Neural crest cell (in vitro differentiated cells): ENCODE data around the gene SLC25A27. TPM values are rescaled to one million over a fixed set of nuclear protein-coding genes. Genes with fewer than 3 reads are reported as not detected.

Source experiments
- DNase-seq: peaks from one replicate; pipeline ENCODE4 v3.0.0; 2021; ENCODE audit warnings: low read depth, mixed read lengths, low spot score
- H3K27ac Mint-ChIP-seq: one replicate; pipeline ENCODE4 v1.8.0; 2021; ENCODE audit warnings: mild to moderate bottlenecking, mixed read lengths; ENCODE audit not compliant: unreplicated experiment
- H3K27me3 Mint-ChIP-seq: 2 replicates; pipeline ENCODE4 v1.8.0; 2021; ENCODE audit warnings: low read depth, mild to moderate bottlenecking, mixed read lengths
- H3K36me3 Mint-ChIP-seq: 2 replicates; pipeline ENCODE4 v1.8.0; 2021; ENCODE audit warnings: low read depth, mild to moderate bottlenecking, mixed read lengths
- H3K4me1 Mint-ChIP-seq: 2 replicates; pipeline ENCODE4 v1.8.0; 2021; ENCODE audit warnings: mixed read lengths
- H3K4me3 Mint-ChIP-seq: one replicate; pipeline ENCODE4 v1.8.0; 2021; ENCODE audit warnings: mild to moderate bottlenecking, mixed read lengths
- H3K9me3 Mint-ChIP-seq: 2 replicates; pipeline ENCODE4 v1.8.0; 2021; ENCODE audit warnings: mixed read lengths
- CTCF ChIP-seq: fragments of 200-600 bp; sonication (generic); conservative IDR thresholded peaks from 2 replicates; pipeline ENCODE4 v1.5.0; 2021; ENCODE audit warnings: antibody characterized with exemption, mild to moderate bottlenecking
- long read RNA-seq: library from polyadenylated mRNA; unstranded; transcript quantifications from one replicate; pipeline ENCODE4 v2.0.0, GENCODE V29; 2020
- total RNA-seq: library from RNA; stranded (reverse); gene quantifications from 2 replicates; pipeline ENCODE4 v1.2.1, GENCODE V29; 2021

Gene SLC25A27
- 5.8 and 8.4 TPM in 2 replicates for total RNA-seq
- long read RNA-seq = 0 reads

- Mint-ChIP-seq H3K36me3 (no peaks in the 10 kb centered on the region), H3K27me3 (peaks cover 28% of the 10 kb centered on the region), H3K27ac (peak within 1 kb of the TSS; percentile 57), H3K4me3 (peak within 1 kb of the TSS; percentile 91), H3K4me1 (peaks cover 30% of the 10 kb centered on the region), H3K9me3 (no peaks in the 10 kb centered on the region)
- DNase-seq = peak; percentile 77
- TF ChIP-seq CTCF = no peak
Observed at GRCh38 chr6:46652603-46653438, at the start of gene SLC25A27, which contains the start of gene CYP39A1. Gene SLC25A27 (plus strand): TSS chr6:46652975. CDS start chr6:46653193, 218 bp downstream. Gene CYP39A1 (minus strand): TSS chr6:46652818. CDS start chr6:46652582, 236 bp downstream.

GRCh38 chr6:46605091-46605797 lies 47.5 kb upstream of the SLC25A27 start:
- Mint-ChIP-seq H3K9me3 (peaks cover 5% of the 10 kb centered on the region), H3K36me3 (no peaks in the 10 kb centered on the region), H3K4me3 (no peak overlapping the region), H3K4me1 (no peaks in the 10 kb centered on the region), H3K27ac (no peak overlapping the region), H3K27me3 (no peaks in the 10 kb centered on the region)
- DNase-seq = no peak
- TF ChIP-seq CTCF = no peak

- Mint-ChIP-seq H3K36me3 (no peaks in the 10 kb centered on the region), H3K4me1 (no peaks in the 10 kb centered on the region), H3K4me3 (no peak overlapping the region), H3K27me3 (no peaks in the 10 kb centered on the region), H3K9me3 (peaks cover 3% of the 10 kb centered on the region), H3K27ac (no peak overlapping the region)
- TF ChIP-seq CTCF = no peak
- no peak for DNase-seq
Observed at GRCh38 chr6:46606338-46606737, 46.4 kb upstream of the SLC25A27 start.

- no peak overlapping the region for H3K4me3 Mint-ChIP-seq
- DNase-seq = no peak
- H3K27ac Mint-ChIP-seq = no peak overlapping the region
- no peak for TF ChIP-seq CTCF
- H3K9me3 Mint-ChIP-seq = no peaks in the 10 kb centered on the region
- H3K4me1 Mint-ChIP-seq = no peaks in the 10 kb centered on the region
- H3K36me3 Mint-ChIP-seq = no peaks in the 10 kb centered on the region
- no peaks in the 10 kb centered on the region for H3K27me3 Mint-ChIP-seq
Observed at GRCh38 chr6:46610862-46611553, 41.8 kb upstream of the SLC25A27 start.

GRCh38 chr6:46612645-46613044 lies 40.1 kb upstream of the SLC25A27 start:
- no peaks in the 10 kb centered on the region for H3K9me3 Mint-ChIP-seq
- no peaks in the 10 kb centered on the region for H3K27me3 Mint-ChIP-seq
- no peak for TF ChIP-seq CTCF

More at GRCh38 chr6:46612645-46613044, 40.1 kb upstream of the SLC25A27 start:
- H3K4me3 Mint-ChIP-seq = no peak overlapping the region
- DNase-seq = no peak
- no peaks in the 10 kb centered on the region for H3K36me3 Mint-ChIP-seq
- H3K27ac Mint-ChIP-seq = no peak overlapping the region
- H3K4me1 Mint-ChIP-seq = no peaks in the 10 kb centered on the region
